Osteocyte (in vitro differentiated cells): ENCODE measurements around the gene DNM2. TPM values are rescaled to one million over a fixed set of nuclear protein-coding genes. Genes with fewer than 3 reads are reported as not detected.

ENCODE experiments used
- DNase-seq: peaks from one replicate; pipeline ENCODE4 v3.0.0; 2021; ENCODE audit warnings: mixed read lengths; ENCODE audit not compliant: unreplicated experiment; ENCODE audit errors: extremely low spot score
- H3K27ac Mint-ChIP-seq: one replicate; pipeline ENCODE4 v1.8.0; 2021; ENCODE audit warnings: mild to moderate bottlenecking, mixed read lengths; ENCODE audit not compliant: unreplicated experiment
- H3K27me3 Mint-ChIP-seq: one replicate; pipeline ENCODE4 v1.8.0; 2021; ENCODE audit warnings: mixed read lengths; ENCODE audit not compliant: unreplicated experiment
- H3K36me3 Mint-ChIP-seq: one replicate; pipeline ENCODE4 v1.8.0; 2021; ENCODE audit warnings: mixed read lengths; ENCODE audit not compliant: unreplicated experiment
- H3K4me1 Mint-ChIP-seq: one replicate; pipeline ENCODE4 v1.8.0; 2021; ENCODE audit warnings: mixed read lengths; ENCODE audit not compliant: unreplicated experiment
- H3K4me3 Mint-ChIP-seq: one replicate; pipeline ENCODE4 v1.8.0; 2021; ENCODE audit warnings: mild to moderate bottlenecking, moderate library complexity, mixed read lengths; ENCODE audit not compliant: unreplicated experiment
- H3K9me3 Mint-ChIP-seq: one replicate; pipeline ENCODE4 v1.8.0; 2021; ENCODE audit warnings: mixed read lengths; ENCODE audit not compliant: unreplicated experiment
- CTCF ChIP-seq: fragments of 200-600 bp; sonication (generic); IDR thresholded peaks from 2 replicates; pipeline ENCODE4 v1.5.0; 2021; ENCODE audit warnings: antibody characterized with exemption, mild to moderate bottlenecking, moderate library complexity
- total RNA-seq: library from RNA; stranded (reverse); gene quantifications from 2 replicates; pipeline ENCODE4 v1.2.1, GENCODE V29; 2021

DNM2 gene
- total RNA-seq, 1 donor from 2014 or later: 157 TPM

GRCh38 chr19:10691178-10691881 lies 26.5 kb upstream of the DNM2 start:
- peaks cover 32% of the 10 kb centered on the region for H3K36me3 Mint-ChIP-seq
- no peak for TF ChIP-seq CTCF

GRCh38 chr19:10691883-10692282 lies 26.0 kb upstream of the DNM2 start:
- no peak for TF ChIP-seq CTCF
- Mint-ChIP-seq H3K4me3 (no peak overlapping the region), H3K36me3 (peaks cover 32% of the 10 kb centered on the region), H3K27me3 (no peaks in the 10 kb centered on the region), H3K4me1 (peaks cover 15% of the 10 kb centered on the region), H3K27ac (no peak overlapping the region), H3K9me3 (no peaks in the 10 kb centered on the region)
- no peak for DNase-seq

More at GRCh38 chr19:10691178-10691881, 26.5 kb upstream of the DNM2 start:
- Mint-ChIP-seq H3K9me3 (no peaks in the 10 kb centered on the region), H3K27ac (no peak overlapping the region), H3K4me3 (no peak overlapping the region), H3K4me1 (peaks cover 15% of the 10 kb centered on the region), H3K27me3 (no peaks in the 10 kb centered on the region)
- no peak for DNase-seq

- Mint-ChIP-seq H3K27me3 (no peaks in the 10 kb centered on the region), H3K4me1 (peaks cover 15% of the 10 kb centered on the region), H3K27ac (no peak overlapping the region), H3K9me3 (no peaks in the 10 kb centered on the region), H3K36me3 (peaks cover 28% of the 10 kb centered on the region), H3K4me3 (no peak overlapping the region)
- DNase-seq: no peak
- TF ChIP-seq CTCF: no peak
Observed at GRCh38 chr19:10692673-10693264, 25.1 kb upstream of the DNM2 start.

GRCh38 chr19:10694706-10695307 lies 23.1 kb upstream of the DNM2 start:
- Mint-ChIP-seq H3K9me3 (no peaks in the 10 kb centered on the region), H3K4me3 (peak overlapping the region; percentile 78), H3K27me3 (no peaks in the 10 kb centered on the region), H3K27ac (no peak overlapping the region), H3K4me1 (peaks cover 15% of the 10 kb centered on the region), H3K36me3 (peaks cover 16% of the 10 kb centered on the region)
- TF ChIP-seq CTCF: no peak
- no peak for DNase-seq
